HS-27A (cell line): ENCODE results near the gene EXOC6B.

Experiments used
- DNase-seq: peaks from one replicate; pipeline ENCODE4 v3.0.0-alpha.2; 2012; ENCODE audit warnings: low read depth, missing footprints

EXOC6B gene

GRCh38 chr2:72210470-72210869 lies 615.4 kb downstream of the EXOC6B start:
- no peak for DNase-seq

GRCh38 chr2:72208225-72208624 lies 617.6 kb downstream of the EXOC6B start:
- DNase-seq: no peak

GRCh38 chr2:72207334-72207733 lies 618.5 kb downstream of the EXOC6B start:
- DNase-seq: no peak

GRCh38 chr2:72205504-72205881 lies 620.3 kb downstream of the EXOC6B start:
- no peak for DNase-seq

GRCh38 chr2:72204786-72205503 lies 620.9 kb downstream of the EXOC6B start:
- DNase-seq: no peak

GRCh38 chr2:72204156-72204785 lies 621.6 kb downstream of the EXOC6B start:
- DNase-seq: no peak

- peak; percentile 7 for DNase-seq
Measured at GRCh38 chr2:72198532-72199241, 627.1 kb downstream of the EXOC6B start.

GRCh38 chr2:72193723-72194122 lies 632.1 kb downstream of the EXOC6B start:
- no peak for DNase-seq

- DNase-seq: no peak
Measured at GRCh38 chr2:72191441-72191840, 634.4 kb downstream of the EXOC6B start.

GRCh38 chr2:72185206-72185605 lies 640.6 kb downstream of the EXOC6B start:
- DNase-seq: no peak

- DNase-seq: no peak
Measured at GRCh38 chr2:72183466-72183865, 642.4 kb downstream of the EXOC6B start.

- no peak for DNase-seq
Measured at GRCh38 chr2:72183016-72183415, 642.8 kb downstream of the EXOC6B start.

- DNase-seq: no peak
Measured at GRCh38 chr2:72182547-72182946, 643.3 kb downstream of the EXOC6B start.

GRCh38 chr2:72181616-72182015 lies 644.2 kb downstream of the EXOC6B start:
- no peak for DNase-seq

- no peak for DNase-seq
Measured at GRCh38 chr2:72180351-72180750, 645.5 kb downstream of the EXOC6B start.

- no peak for DNase-seq
Measured at GRCh38 chr2:72178551-72178950, 647.3 kb downstream of the EXOC6B start.

GRCh38 chr2:72176281-72176680 lies 649.6 kb downstream of the EXOC6B start:
- DNase-seq: no peak

- DNase-seq: no peak
Measured at GRCh38 chr2:72175636-72176035, 650.2 kb downstream of the EXOC6B start.

- no peak for DNase-seq
Measured at GRCh38 chr2:72173640-72174321, 652.1 kb downstream of the EXOC6B start.

- DNase-seq: no peak
Measured at GRCh38 chr2:72172478-72172877, 653.4 kb downstream of the EXOC6B start.

- no peak for DNase-seq
Measured at GRCh38 chr2:72166279-72166678, 659.6 kb downstream of the EXOC6B start.

- DNase-seq: no peak
Measured at GRCh38 chr2:72165792-72166191, 660.0 kb downstream of the EXOC6B start.

GRCh38 chr2:72162574-72162973 lies 663.3 kb downstream of the EXOC6B start:
- no peak for DNase-seq
